HG03342 (cell line): Measurements from ENCODE around the gene C6orf136.

Source experiments
- ATAC-seq: cut with Tn5 transposase; IDR thresholded peaks from one replicate; pipeline ENCODE4 v1.9.1; 2021; ENCODE audit warnings: mild to moderate bottlenecking, moderate library complexity; ENCODE audit not compliant: unreplicated experiment

The C6orf136 gene

DNA sequence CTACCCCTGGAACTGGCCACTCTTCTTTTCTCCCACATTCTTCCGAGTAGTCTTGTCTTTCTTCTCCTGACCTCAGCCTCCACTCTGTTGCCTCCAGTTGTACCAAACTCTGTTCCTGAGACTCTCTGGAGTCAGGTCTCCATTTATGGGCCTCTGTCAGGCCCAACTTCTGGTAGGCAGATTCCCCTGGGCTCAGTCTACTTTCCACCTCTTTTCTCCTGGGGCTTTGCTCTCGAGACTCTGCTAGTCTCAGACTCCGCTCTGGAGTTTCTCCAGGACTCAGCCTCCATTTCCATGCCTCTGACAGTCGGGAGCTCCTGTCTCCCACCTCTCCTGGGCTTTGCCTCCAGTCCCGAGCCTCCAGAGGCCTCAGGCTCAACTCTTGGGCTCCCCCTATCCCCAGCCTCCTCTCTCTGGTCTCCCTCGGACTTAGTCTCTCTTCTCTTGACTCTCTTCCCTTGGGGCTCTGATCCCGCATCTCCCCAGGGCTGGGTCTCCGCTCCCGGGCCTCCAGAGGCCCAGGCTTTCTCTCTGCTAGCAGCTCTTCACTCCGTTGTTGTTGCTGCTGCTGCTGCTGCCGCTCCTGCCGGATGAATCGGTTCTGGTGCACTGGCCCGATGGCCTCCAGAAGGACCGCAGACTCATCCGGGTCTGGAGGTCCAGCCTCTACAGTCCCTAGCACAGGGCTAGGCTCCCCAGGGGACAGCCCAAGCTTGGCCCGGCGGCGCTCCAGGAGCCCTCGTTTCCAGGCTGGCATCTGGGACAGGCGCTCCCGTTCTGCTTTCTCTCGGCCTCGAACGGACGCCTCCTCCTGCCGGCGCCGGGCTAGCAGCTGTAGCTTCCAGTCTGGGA lies 38.5 kb downstream of the C6orf136 start:
- ATAC-seq: no peak

- ATAC-seq: no peak
Observed at GRCh38 chr6:30686009-30686907, 39.3 kb downstream of the C6orf136 start, which contains the start of gene PPP1R18. Gene PPP1R18, minus strand, starts transcription at chr6:30686645. Its CDS starts 627 bp downstream, at chr6:30686018.

GRCh38 chr6:30686908-30687658 lies 40.1 kb downstream of the C6orf136 start:
- peak; percentile 45 for ATAC-seq

DNA sequence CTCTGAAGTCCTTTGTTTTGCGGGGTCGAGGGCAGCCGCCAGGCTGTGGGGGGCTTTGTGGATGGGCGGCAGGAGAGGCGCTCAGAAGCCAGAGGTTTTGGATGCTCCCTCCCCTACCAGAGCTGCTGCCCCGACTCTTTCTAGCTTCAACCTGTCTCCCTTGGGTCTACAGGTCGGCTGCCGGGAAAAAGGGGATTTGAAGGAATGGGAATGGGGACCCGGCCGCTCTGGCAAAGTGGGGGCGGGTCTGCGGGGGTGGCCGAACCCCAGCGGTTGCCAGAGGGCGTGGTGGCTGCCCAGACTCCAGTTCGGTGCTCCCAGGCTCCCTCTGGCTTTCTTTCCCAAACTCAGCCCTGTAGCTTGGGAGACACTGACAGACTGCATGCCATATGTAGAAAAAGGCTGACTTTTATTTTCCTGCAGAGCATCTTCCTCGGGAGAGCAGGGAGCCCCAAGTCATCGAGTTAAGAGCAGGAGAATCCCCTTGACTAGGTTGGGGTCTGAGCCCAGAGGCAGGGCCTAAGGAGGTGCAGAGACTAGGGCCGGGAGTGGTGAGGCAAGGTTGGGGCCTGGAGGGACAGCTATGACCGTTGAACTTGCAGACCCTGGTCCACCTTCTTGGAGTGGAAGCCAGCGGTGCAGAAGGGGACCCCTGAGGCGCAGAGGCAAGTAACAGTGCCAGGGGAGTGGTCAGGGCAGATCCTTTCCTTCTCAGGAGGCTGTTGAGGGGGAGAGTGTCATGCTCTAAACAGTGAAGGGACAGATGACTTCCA lies 40.9 kb downstream of the C6orf136 start:
- no peak for ATAC-seq

GRCh38 chr6:30688569-30688968 lies 41.6 kb downstream of the C6orf136 start:
- ATAC-seq: no peak

DNA sequence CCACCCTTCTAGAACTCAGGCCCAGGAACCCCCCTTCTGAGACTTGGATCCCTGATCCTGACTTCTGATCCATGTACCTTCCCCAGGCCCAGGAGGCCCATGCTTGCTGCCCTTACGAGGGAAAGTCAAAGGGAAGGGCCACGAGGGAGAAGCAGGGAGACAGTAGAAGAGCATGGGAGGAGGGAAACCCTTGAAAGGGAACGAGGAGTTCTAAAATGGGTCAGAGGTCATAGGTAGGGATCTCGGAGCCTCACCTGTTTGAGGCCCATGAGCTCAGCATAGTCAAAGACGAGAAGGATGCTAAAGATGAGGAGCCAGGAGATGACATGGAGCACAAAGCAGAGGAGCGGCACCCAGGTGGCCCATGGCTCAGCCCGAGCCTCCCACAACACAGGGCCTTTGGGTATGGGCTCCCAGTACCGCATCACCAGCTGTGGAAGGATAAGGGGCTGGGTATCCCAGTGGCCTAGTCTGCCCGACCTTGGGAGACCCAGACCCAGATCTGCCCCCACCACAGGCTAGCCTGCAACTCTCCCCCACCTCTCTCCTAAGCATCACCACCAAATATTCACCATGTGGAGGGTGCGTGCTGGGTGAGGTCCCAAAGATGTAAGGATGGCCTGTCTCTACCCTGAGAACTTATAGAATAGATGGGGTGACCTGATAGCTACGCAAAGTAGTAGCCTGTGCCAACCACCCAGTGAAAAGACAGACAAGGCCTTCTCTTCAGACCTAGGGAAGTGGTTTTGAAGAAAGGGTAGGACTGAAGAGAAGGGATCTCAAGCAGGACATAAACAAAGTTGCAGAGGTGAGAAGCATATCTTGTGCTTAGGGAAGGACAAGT lies 42.3 kb downstream of the C6orf136 start:
- no peak for ATAC-seq

GRCh38 chr6:30689985-30690384 lies 43.1 kb downstream of the C6orf136 start:
- no peak for ATAC-seq

DNA sequence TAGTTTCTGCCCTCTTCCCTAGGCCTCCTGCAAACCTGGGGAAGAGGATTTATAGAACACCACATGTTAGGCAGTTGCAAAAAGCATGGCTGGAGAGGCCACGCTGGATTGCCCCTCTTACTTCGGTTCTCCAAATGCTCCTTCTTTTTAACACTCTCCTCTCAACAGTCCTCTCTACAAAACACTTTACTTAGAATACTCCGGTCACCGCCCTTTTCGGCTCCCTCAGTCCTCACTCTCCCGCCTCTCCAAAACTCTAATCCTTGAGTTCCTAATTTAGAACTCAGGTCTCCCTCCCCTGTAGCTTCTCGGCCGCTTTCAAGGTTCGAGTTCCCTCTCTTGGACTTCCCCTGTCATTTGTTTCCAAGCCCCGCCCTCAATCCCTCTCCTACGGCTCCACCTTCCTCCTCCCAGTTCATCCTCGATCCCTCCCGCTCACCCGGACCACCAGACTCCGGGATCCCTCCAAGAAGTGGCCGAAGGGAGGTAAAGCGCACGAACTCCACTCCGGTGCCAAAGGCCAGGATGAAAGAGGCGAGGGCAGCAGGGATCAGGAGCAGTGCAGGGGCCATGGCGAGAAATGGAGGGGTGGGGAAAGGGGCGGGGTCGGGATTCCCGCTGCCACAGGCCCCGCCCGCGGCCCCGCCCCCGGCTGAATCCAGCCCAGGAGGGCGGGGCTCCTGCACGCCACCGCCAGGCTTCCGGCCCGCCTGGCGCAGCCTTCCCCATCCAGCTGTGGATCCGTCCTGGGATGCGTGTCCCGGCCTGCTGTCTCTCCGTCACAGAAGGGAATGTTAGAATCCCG lies 43.7 kb downstream of the C6orf136 start, which contains the start of gene NRM:
Gene NRM (minus strand): TSS at position 582 of the 805 bp plus-strand sequence. CDS start 10 bp downstream, at position 572.
- ATAC-seq: no peak

- no peak for ATAC-seq
Observed at GRCh38 chr6:30691208-30691847, 44.4 kb downstream of the C6orf136 start.

DNA sequence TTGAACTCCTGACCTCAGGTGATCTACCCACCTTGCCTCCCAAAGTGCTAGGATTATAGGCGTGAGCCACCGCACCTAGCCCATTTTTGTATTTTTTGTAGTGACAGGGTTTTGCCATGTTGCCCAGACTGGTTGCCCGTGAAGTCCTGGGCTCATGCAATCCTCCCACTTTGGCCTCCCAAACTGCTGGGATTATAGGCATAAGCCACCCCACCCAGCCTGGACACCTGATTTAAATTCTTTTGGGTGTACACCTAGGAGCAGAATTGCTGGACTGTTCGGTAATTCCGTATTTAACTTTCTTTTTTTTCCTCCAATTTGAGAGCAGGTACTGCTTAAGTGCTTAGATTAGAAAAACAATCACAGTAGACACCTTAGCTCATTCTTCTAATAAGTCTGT lies 49.5 kb downstream of the C6orf136 start:
- ATAC-seq: no peak

GRCh38 chr6:30700340-30700739 lies 53.4 kb downstream of the C6orf136 start:
- no peak for ATAC-seq
